ENCODE results near the gene HES7.

HES7 gene

DNA sequence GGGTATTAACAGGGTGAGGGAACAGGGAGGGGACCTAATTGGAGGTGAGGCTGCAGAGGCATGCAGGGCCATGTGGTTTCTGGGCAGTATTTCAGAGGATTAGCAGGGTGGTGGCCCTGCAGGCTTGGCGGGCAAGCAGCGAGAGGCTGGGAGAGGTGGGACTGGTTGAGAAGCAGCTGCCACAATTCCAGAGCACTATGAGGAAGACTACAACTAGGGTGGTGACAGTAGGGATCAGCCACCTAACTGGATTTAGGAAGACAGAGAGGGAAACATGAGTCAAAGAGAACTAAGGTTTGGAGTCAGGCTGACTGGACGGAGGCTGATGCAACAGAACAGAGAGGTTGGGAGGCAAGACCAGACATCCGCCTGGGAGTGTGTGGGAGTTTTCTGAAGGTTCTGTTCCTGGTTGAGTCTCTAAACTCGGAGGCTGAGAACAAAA, 17.9 kb downstream of the HES7 start:
- Histone ChIP-seq H3K27ac (no peak overlapping the region), H3K4me3 (ENCODE audit: low read depth in 1 of 2, low read length in 1 of 2) (no peak overlapping the region), H3K27me3 (peaks cover 57% of the 10 kb centered on the region), H3K4me1 (ENCODE audit: control insufficient read depth in 1 of 2, insufficient read depth in 1 of 2, low read depth in 1 of 2, low read length in 1 of 2) (peaks cover 5 to 8% of the 10 kb centered on the region in 2 experiments), H3K36me3 (no peaks in the 10 kb centered on the region), H3K9me3 (no peaks in the 10 kb centered on the region)
- TF ChIP-seq, protein P1, sequence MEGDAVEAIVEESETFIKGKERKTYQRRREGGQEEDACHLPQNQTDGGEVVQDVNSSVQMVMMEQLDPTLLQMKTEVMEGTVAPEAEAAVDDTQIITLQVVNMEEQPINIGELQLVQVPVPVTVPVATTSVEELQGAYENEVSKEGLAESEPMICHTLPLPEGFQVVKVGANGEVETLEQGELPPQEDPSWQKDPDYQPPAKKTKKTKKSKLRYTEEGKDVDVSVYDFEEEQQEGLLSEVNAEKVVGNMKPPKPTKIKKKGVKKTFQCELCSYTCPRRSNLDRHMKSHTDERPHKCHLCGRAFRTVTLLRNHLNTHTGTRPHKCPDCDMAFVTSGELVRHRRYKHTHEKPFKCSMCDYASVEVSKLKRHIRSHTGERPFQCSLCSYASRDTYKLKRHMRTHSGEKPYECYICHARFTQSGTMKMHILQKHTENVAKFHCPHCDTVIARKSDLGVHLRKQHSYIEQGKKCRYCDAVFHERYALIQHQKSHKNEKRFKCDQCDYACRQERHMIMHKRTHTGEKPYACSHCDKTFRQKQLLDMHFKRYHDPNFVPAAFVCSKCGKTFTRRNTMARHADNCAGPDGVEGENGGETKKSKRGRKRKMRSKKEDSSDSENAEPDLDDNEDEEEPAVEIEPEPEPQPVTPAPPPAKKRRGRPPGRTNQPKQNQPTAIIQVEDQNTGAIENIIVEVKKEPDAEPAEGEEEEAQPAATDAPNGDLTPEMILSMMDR (IDR thresholded peaks at IDR 0.05) = no peak

DNA sequence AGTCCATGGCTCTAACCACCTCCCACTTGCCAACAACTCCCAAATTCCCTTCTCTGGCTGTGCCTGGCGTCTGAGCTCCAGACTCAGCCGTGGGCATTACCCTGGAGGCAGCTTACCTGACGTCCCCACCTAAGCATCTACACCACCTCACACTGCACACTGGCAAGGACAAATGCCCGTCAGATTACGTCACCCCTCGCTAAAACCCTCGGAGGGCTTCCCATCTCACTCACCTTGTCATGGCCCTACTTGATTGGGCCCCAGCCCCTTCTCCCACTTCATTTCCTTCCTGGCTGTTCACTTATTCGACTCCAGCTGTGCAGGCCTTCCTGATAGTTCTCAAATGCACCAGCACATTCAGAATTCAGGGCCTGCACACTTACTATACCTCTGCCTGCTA, 19.0 kb downstream of the HES7 start:
- no peak overlapping the region for H3K27ac ChIP-seq

DNA sequence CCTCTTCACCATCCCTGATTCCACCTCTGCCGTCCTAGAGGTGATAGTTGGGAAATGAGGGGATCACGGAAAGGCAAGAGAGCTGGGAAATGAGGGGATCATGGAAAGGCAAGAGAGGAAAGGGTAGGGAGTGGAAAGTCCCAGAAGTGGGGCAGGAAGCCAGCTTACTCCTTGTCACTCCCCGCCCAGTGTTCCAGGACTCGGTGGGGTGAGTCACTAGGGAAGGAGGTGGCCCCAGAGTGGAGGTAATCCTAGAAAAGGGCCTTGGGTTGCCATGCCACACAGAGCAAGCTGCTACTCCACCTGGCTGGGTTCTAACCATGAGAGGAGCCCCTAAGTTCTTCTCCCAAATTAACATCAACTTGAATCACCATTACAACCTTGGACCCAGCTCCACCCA, 20.4 kb downstream of the HES7 start:
- H3K4me1 ChIP-seq (ENCODE audit: control insufficient read depth in 1 of 2, insufficient read depth in 1 of 2, low read depth in 1 of 2, low read length in 1 of 2) = no peaks in the 10 kb centered on the region
- peaks cover 33% of the 10 kb centered on the region for H3K27me3 ChIP-seq
- H3K27ac ChIP-seq = no peak overlapping the region
- H3K9me3 ChIP-seq = no peaks in the 10 kb centered on the region
- no peaks in the 10 kb centered on the region for H3K36me3 ChIP-seq
- TF ChIP-seq, protein P1 (IDR thresholded peaks at IDR 0.05) = no peak
- no peak overlapping the region for H3K4me3 ChIP-seq (ENCODE audit: low read depth in 1 of 2, low read length in 1 of 2)

More for the DNA sequence above, 19.0 kb downstream of the HES7 start:
- Histone ChIP-seq H3K4me1 (ENCODE audit: control insufficient read depth in 1 of 2, insufficient read depth in 1 of 2, low read depth in 1 of 2, low read length in 1 of 2) (peaks cover 2 to 3% of the 10 kb centered on the region in 2 experiments), H3K4me3 (ENCODE audit: low read depth in 1 of 2, low read length in 1 of 2) (no peak overlapping the region), H3K27me3 (peaks cover 47% of the 10 kb centered on the region), H3K9me3 (no peaks in the 10 kb centered on the region), H3K36me3 (no peaks in the 10 kb centered on the region)
- TF ChIP-seq, protein P1 (IDR thresholded peaks at IDR 0.05) = no peak

DNA sequence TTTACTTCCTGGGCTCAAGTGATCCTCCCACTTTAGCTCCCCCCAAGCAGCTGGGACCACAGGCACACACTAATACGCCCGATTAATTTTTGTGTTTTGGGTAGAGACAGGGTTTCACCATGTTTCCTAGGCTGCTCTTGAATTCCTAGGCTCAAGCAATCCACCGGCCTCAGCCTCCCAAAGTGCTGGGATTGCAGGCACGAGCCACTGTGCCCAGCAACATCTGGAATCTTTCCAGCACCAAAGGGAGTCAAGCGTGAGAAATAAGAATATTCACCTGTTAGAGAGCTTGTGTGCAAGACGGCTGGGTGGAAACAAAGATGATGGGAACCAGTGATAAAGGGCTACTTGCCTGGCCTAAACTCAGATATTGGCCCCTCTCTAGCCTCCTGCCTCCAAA, 22.2 kb downstream of the HES7 start:
- Histone ChIP-seq H3K36me3 (no peaks in the 10 kb centered on the region), H3K4me1 (ENCODE audit: control insufficient read depth in 1 of 2, insufficient read depth in 1 of 2, low read depth in 1 of 2, low read length in 1 of 2) (no peaks in the 10 kb centered on the region), H3K9me3 (no peaks in the 10 kb centered on the region), H3K27ac (no peak overlapping the region), H3K4me3 (ENCODE audit: low read depth in 1 of 2, low read length in 1 of 2) (no peak overlapping the region), H3K27me3 (peaks cover 26% of the 10 kb centered on the region)
- TF ChIP-seq, protein P1 (IDR thresholded peaks at IDR 0.05) = no peak

DNA sequence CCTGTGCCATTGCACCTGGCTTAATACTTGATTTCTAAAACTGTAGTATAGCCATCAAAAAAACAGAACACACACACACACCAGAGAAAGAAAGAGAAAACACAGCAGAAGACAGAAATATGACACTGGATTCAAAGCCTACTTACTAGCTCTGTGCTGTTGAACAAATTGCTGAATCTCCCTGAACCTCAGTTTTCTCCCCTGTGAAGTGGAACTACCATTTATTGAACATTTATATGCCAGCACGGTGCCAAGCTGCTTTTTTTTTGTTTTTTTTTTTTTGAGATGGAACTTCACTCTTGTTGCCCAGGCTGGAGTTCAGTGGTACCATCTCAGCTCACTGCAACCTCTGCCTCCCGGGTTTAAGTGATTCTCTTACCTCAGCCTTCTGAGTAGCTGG, 23.1 kb downstream of the HES7 start:
- no peaks in the 10 kb centered on the region for H3K9me3 ChIP-seq
- TF ChIP-seq, protein P1 (IDR thresholded peaks at IDR 0.05) = no peak

DNA sequence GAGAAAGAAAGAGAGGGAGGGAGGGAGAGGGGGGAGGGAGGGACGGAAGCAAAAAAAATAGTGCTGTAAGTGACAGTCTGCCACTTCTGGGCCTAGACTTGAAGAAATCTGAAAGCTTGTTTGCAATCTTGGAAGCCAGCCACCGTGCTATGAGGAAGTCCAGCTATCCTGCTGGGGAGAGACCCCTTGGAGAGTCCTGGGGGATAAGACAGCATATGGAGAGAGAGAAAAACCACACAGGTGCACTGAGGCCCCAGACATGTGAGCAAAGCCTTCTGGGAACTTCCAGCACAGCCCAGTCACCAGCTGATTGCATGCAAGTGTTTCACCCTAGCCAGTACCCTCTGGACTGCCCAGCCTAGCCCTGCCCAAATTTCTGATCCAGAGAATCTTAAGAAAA, 23.8 kb downstream of the HES7 start:
- Histone ChIP-seq H3K27ac (no peak overlapping the region), H3K9me3 (no peaks in the 10 kb centered on the region), H3K27me3 (peaks cover 31% of the 10 kb centered on the region), H3K36me3 (no peaks in the 10 kb centered on the region), H3K4me1 (ENCODE audit: control insufficient read depth in 1 of 2, insufficient read depth in 1 of 2, low read depth in 1 of 2, low read length in 1 of 2) (no peaks in the 10 kb centered on the region), H3K4me3 (ENCODE audit: low read depth in 1 of 2, low read length in 1 of 2) (no peak overlapping the region)
- TF ChIP-seq, protein P1 (IDR thresholded peaks at IDR 0.05) = no peak

More for the DNA sequence above, 23.1 kb downstream of the HES7 start:
- Histone ChIP-seq H3K27ac (no peak overlapping the region), H3K27me3 (peaks cover 29% of the 10 kb centered on the region), H3K36me3 (no peaks in the 10 kb centered on the region), H3K4me3 (ENCODE audit: low read depth in 1 of 2, low read length in 1 of 2) (no peak overlapping the region), H3K4me1 (ENCODE audit: control insufficient read depth in 1 of 2, insufficient read depth in 1 of 2, low read depth in 1 of 2, low read length in 1 of 2) (no peaks in the 10 kb centered on the region)
